HEK293T (cell line): ENCODE data around the gene LIPC.

ENCODE experiments used
- CTCF ChIA-PET: fragments of 350-600 bp; formaldehyde crosslinking; extraction: SDS; loops from one replicate; lab custom pipeline; 2021; ENCODE audit warnings: antibody characterized with exemption, inconsistent platforms; lab: Yijun Ruan, JAX
- POLR2A ChIA-PET: fragments of 350-600 bp; formaldehyde crosslinking; extraction: SDS; loops from one replicate; lab custom pipeline; 2020; ENCODE audit warnings: antibody characterized with exemption, inconsistent platforms; lab: Yijun Ruan, JAX
- DNase-seq: peaks from one replicate; pipeline ENCODE4 v3.0.0; 2012; ENCODE audit warnings: mixed read lengths; ENCODE audit errors: extremely low spot score
- ARNT ChIP-seq: fragments of 450-650 bp; IDR thresholded peaks from 2 replicates; pipeline ENCODE4 v1.6.1; 2017; ENCODE audit warnings: mild to moderate bottlenecking
- BHLHE40 ChIP-seq: fragments of 450-650 bp; IDR thresholded peaks from 2 replicates; pipeline ENCODE4 v1.6.1; 2016; ENCODE audit warnings: mild to moderate bottlenecking, moderate library complexity, borderline replicate concordance
- CTBP1 ChIP-seq: fragments of 450-650 bp; IDR thresholded peaks from 2 replicates; pipeline ENCODE4 v1.6.1; 2016; ENCODE audit warnings: borderline replicate concordance
- ELF4 ChIP-seq: fragments of 450-650 bp; IDR thresholded peaks from 2 replicates; pipeline ENCODE4 v1.6.1; 2017; ENCODE audit warnings: antibody characterized with exemption
- FOXA1 ChIP-seq: fragments of 450-650 bp; IDR thresholded peaks from 2 replicates; pipeline ENCODE4 v1.6.1; 2016; ENCODE audit warnings: mild to moderate bottlenecking
- FOXK2 ChIP-seq: fragments of 450-650 bp; IDR thresholded peaks from 2 replicates; pipeline ENCODE4 v1.6.1; 2016; ENCODE audit warnings: mild to moderate bottlenecking
- FOXM1 ChIP-seq: fragments of 450-650 bp; IDR thresholded peaks from 2 replicates; pipeline ENCODE4 v1.6.1; 2017; ENCODE audit warnings: mild to moderate bottlenecking, borderline replicate concordance
- HDGF ChIP-seq: fragments of 450-650 bp; IDR thresholded peaks from 2 replicates; pipeline ENCODE4 v1.6.1; 2017; ENCODE audit warnings: antibody characterized with exemption, borderline replicate concordance
- L3MBTL2 ChIP-seq: fragments of 450-650 bp; conservative IDR thresholded peaks from 2 replicates; pipeline ENCODE4 v1.6.1; 2016; ENCODE audit warnings: mild to moderate bottlenecking
- LEF1 ChIP-seq: fragments of 450-650 bp; IDR thresholded peaks from 2 replicates; pipeline ENCODE4 v1.6.1; 2017; ENCODE audit warnings: mild to moderate bottlenecking, borderline replicate concordance
- NFRKB ChIP-seq: fragments of 450-650 bp; IDR thresholded peaks from 2 replicates; pipeline ENCODE4 v1.6.1; 2016; ENCODE audit warnings: mild to moderate bottlenecking, moderate library complexity
- PKNOX1 ChIP-seq: fragments of 450-650 bp; IDR thresholded peaks from 2 replicates; pipeline ENCODE4 v1.6.1; 2016
- SP1 ChIP-seq: fragments of 450-650 bp; IDR thresholded peaks from 2 replicates; pipeline ENCODE4 v1.6.1; 2017
- SUZ12 ChIP-seq: fragments of 450-650 bp; IDR thresholded peaks from 2 replicates; pipeline ENCODE4 v1.6.1; 2016; ENCODE audit warnings: mild to moderate bottlenecking
- TARDBP ChIP-seq: fragments of 450-650 bp; IDR thresholded peaks from 2 replicates; pipeline ENCODE4 v1.6.1; 2016
- ZNF384 ChIP-seq: fragments of 450-650 bp; IDR thresholded peaks from 2 replicates; pipeline ENCODE4 v1.6.1; 2016

LIPC gene

GRCh38 chr15:58476525-58477162, 44.9 kb downstream of the LIPC start:
- POLR2A ChIA-PET: interaction anchor here (0.5 to 1.7 kb wide), 2 partner anchors 11 to 15 kb away, joined by 3 read pairs; no protein-coding TSS in a partner anchor
- TF ChIP-seq SP1 (no peak), SUZ12 (no peak), ELF4 (no peak), ZNF384 (no peak), FOXM1 (no peak), FOXA1 (no peak), HDGF (no peak), BHLHE40 (no peak), ARNT (no peak), CTBP1 (no peak), LEF1 (no peak)
- CTCF ChIA-PET: interaction anchor here (0.7 kb wide), 1 partner anchor 34 kb away, joined by 3 read pairs; no protein-coding TSS in a partner anchor
- no peak for DNase-seq

- CTCF ChIA-PET: interaction anchor here (0.7 kb wide), 1 partner anchor 33 kb away, joined by 3 read pairs; no protein-coding TSS in a partner anchor
- POLR2A ChIA-PET: interaction anchor here (1.7 kb wide), 1 partner anchor 10 kb away, joined by 3 read pairs; no protein-coding TSS in a partner anchor
- TF ChIP-seq TARDBP: no peak
- TF ChIP-seq SUZ12: no peak
- TF ChIP-seq ZNF384: no peak
- no peak for TF ChIP-seq CTBP1
- TF ChIP-seq FOXA1: no peak
- no peak for TF ChIP-seq BHLHE40
- no peak for TF ChIP-seq NFRKB
- TF ChIP-seq SP1: no peak
- no peak for TF ChIP-seq FOXK2
- no peak for DNase-seq
Observed at GRCh38 chr15:58477170-58477569, 45.4 kb downstream of the LIPC start.

GRCh38 chr15:58478035-58478434, 46.2 kb downstream of the LIPC start:
- POLR2A ChIA-PET: interaction anchor here (1.7 kb wide), 1 partner anchor 9 kb away, joined by 3 read pairs; no protein-coding TSS in a partner anchor
- TF ChIP-seq BHLHE40 (no peak), L3MBTL2 (no peak), SUZ12 (no peak), ARNT (no peak), FOXA1 (no peak), PKNOX1 (no peak), FOXM1 (no peak), HDGF (no peak), FOXK2 (no peak), CTBP1 (no peak), TARDBP (no peak), LEF1 (no peak), ELF4 (no peak), NFRKB (no peak)
- CTCF ChIA-PET: interaction anchor here (0.6 kb wide), 1 partner anchor 20 kb away, joined by 3 read pairs; no protein-coding TSS in a partner anchor
- DNase-seq: no peak

GRCh38 chr15:58478579-58478978, 46.8 kb downstream of the LIPC start:
- DNase-seq: no peak
- CTCF ChIA-PET: interaction anchor here (0.6 kb wide), 1 partner anchor 20 kb away, joined by 3 read pairs; no protein-coding TSS in a partner anchor
- POLR2A ChIA-PET: no interaction called here

GRCh38 chr15:58479941-58480340, 48.1 kb downstream of the LIPC start:
- TF ChIP-seq FOXK2 (no peak), NFRKB (no peak), ZNF384 (no peak), FOXM1 (no peak), SP1 (no peak)
- DNase-seq: no peak
- ChIA-PET POLR2A (no interaction called here), CTCF (no interaction called here)

More at GRCh38 chr15:58478579-58478978, 46.8 kb downstream of the LIPC start:
- TF ChIP-seq SUZ12 (no peak), FOXK2 (no peak), SP1 (no peak), CTBP1 (no peak), HDGF (no peak)

- TF ChIP-seq HDGF: no peak
- TF ChIP-seq FOXK2: no peak
- no peak for TF ChIP-seq ARNT
- TF ChIP-seq CTBP1: no peak
- no peak for TF ChIP-seq LEF1
- no peak for TF ChIP-seq ZNF384
- TF ChIP-seq ELF4: no peak
- no peak for TF ChIP-seq BHLHE40
- no peak for TF ChIP-seq FOXM1
- TF ChIP-seq TARDBP: no peak
- no peak for TF ChIP-seq PKNOX1
- TF ChIP-seq NFRKB: no peak
- TF ChIP-seq SP1: no peak
- no peak for TF ChIP-seq FOXA1
- no peak for TF ChIP-seq SUZ12
- no peak for TF ChIP-seq L3MBTL2
- CTCF ChIA-PET: no interaction called here
Observed at GRCh38 chr15:58483376-58483775, 51.6 kb downstream of the LIPC start.

More at GRCh38 chr15:58483376-58483775, 51.6 kb downstream of the LIPC start:
- POLR2A ChIA-PET: no interaction called here
- no peak for DNase-seq
